Adrenal gland (tissue), 5 donors: ENCODE results near the gene BCL2L1.

Source experiments
- POLR2A ChIP-seq, 2 donors: fragments of 450-650 bp; IDR thresholded peaks; one replicate each; pipeline ENCODE4 v1.6.1; 2017; ENCODE audit warnings: antibody characterized with exemption in 2 of 2, mild to moderate bottlenecking in 2 of 2, moderate library complexity in 1 of 2
- TF ChIP-seq, protein P1 (sequence below), 6 experiments: fragments of 450-650 bp in 4 of 6; fragments of 200-600 bp in 2 of 6; sonication (generic) in 1 of 6; IDR thresholded peaks; 1 replicate in 5 of 6; 2 replicates in 1 of 6; pipeline versions ENCODE4 v1.5.1 to v1.8.0; 2016 to 2021; ENCODE audit warnings: antibody characterized with exemption in 6 of 6, mild to moderate bottlenecking in 2 of 6, moderate library complexity in 1 of 6
- donor health status: DM: no; HTN: no; CAD: no.

DNA sequence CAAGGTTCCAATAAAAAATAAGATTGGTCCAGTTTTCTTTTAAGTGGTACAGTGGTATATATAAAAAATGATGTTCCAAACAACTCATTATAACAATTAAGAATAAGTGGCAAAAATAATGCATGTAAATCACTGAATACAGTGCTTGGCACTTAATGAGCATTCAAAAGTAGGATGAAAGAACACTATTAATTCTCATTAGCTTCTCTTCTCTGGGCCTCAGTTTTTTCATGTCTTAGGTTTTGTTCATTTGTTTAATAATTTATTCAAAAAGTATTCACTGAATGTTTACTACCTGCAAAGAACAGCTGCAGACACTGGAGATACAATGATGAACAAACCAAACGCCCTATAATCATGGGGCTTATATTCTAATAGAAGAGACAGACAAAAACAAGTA lies 21.1 kb downstream of the BCL2L1 start:
- TF ChIP-seq, protein P1, sequence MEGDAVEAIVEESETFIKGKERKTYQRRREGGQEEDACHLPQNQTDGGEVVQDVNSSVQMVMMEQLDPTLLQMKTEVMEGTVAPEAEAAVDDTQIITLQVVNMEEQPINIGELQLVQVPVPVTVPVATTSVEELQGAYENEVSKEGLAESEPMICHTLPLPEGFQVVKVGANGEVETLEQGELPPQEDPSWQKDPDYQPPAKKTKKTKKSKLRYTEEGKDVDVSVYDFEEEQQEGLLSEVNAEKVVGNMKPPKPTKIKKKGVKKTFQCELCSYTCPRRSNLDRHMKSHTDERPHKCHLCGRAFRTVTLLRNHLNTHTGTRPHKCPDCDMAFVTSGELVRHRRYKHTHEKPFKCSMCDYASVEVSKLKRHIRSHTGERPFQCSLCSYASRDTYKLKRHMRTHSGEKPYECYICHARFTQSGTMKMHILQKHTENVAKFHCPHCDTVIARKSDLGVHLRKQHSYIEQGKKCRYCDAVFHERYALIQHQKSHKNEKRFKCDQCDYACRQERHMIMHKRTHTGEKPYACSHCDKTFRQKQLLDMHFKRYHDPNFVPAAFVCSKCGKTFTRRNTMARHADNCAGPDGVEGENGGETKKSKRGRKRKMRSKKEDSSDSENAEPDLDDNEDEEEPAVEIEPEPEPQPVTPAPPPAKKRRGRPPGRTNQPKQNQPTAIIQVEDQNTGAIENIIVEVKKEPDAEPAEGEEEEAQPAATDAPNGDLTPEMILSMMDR (IDR thresholded peaks at IDR 0.05) = no peak
- TF ChIP-seq POLR2A (IDR thresholded peaks at IDR 0.05) = no peak
